Measurements from ENCODE around the gene SPEG. TPM values are rescaled to one million over a fixed set of nuclear protein-coding genes. Genes with fewer than 3 reads are reported as not detected.

SPEG gene
- total RNA-seq, 1 experiment from 2014 or later = 16.7 TPM

GRCh38 chr2:219473511-219473910, 38.9 kb downstream of the SPEG start:
- no peak for DNase-seq
- Mint-ChIP-seq H3K4me1 (ENCODE audit: low read depth, unreplicated experiment) (peaks cover 11% of the 10 kb centered on the region), H3K4me3 (ENCODE audit: low read depth, unreplicated experiment) (no peak overlapping the region), H3K9me3 (ENCODE audit: low read depth, unreplicated experiment) (no peaks in the 10 kb centered on the region), H3K36me3 (ENCODE audit: insufficient read depth, unreplicated experiment) (no peaks in the 10 kb centered on the region), H3K27me3 (ENCODE audit: unreplicated experiment) (no peaks in the 10 kb centered on the region), H3K27ac (ENCODE audit: unreplicated experiment) (no peak overlapping the region)
- intact Hi-C loops (cut with micrococcal nuclease; ENCODE audit: unreplicated experiment) = no loop called here
- CTCF ChIA-PET = interaction anchor here (0.6 kb wide), 1 partner anchor 48 kb away, joined by 3 read pairs; no protein-coding TSS in a partner anchor
- no TSS peak for BruUV-seq (replicated peaks)
- TF ChIP-seq CTCF (IDR thresholded peaks at IDR 0.05; ENCODE audit: unreplicated experiment) = no peak

GRCh38 chr2:219474285-219475060, 39.8 kb downstream of the SPEG start:
- intact Hi-C loops (cut with micrococcal nuclease; ENCODE audit: unreplicated experiment) = loop anchor here (5.0 kb wide), 1 partner anchor 48 kb away; no protein-coding TSS in a partner anchor
- no peak overlapping the region for H3K27ac Mint-ChIP-seq (ENCODE audit: unreplicated experiment)

GRCh38 chr2:219475278-219475677, 40.6 kb downstream of the SPEG start:
- intact Hi-C loops (cut with micrococcal nuclease; ENCODE audit: unreplicated experiment) = loop anchor here (5.0 kb wide), 1 partner anchor 47 kb away; no protein-coding TSS in a partner anchor
- BruUV-seq (replicated peaks) = no TSS peak
- Mint-ChIP-seq H3K4me1 (ENCODE audit: low read depth, unreplicated experiment) (peaks cover 24% of the 10 kb centered on the region), H3K27ac (ENCODE audit: unreplicated experiment) (no peak overlapping the region), H3K4me3 (ENCODE audit: low read depth, unreplicated experiment) (no peak overlapping the region), H3K36me3 (ENCODE audit: insufficient read depth, unreplicated experiment) (no peaks in the 10 kb centered on the region), H3K27me3 (ENCODE audit: unreplicated experiment) (no peaks in the 10 kb centered on the region), H3K9me3 (ENCODE audit: low read depth, unreplicated experiment) (no peaks in the 10 kb centered on the region)
- no peak for TF ChIP-seq CTCF (IDR thresholded peaks at IDR 0.05; ENCODE audit: unreplicated experiment)
- CTCF ChIA-PET = interaction anchor here (0.6 to 2.3 kb wide), 4 partner anchors 23 to 55 kb away, joined by 3 to 9 read pairs (median 4); partner anchors contain the start of gene GMPPA
- DNase-seq = no peak

More at GRCh38 chr2:219474285-219475060, 39.8 kb downstream of the SPEG start:
- CTCF ChIA-PET = interaction anchor here (0.6 to 0.7 kb wide), 2 partner anchors 47 to 55 kb away, joined by 3 read pairs; no protein-coding TSS in a partner anchor
- Mint-ChIP-seq H3K27me3 (ENCODE audit: unreplicated experiment) (no peaks in the 10 kb centered on the region), H3K4me1 (ENCODE audit: low read depth, unreplicated experiment) (peaks cover 21% of the 10 kb centered on the region), H3K4me3 (ENCODE audit: low read depth, unreplicated experiment) (no peak overlapping the region), H3K9me3 (ENCODE audit: low read depth, unreplicated experiment) (no peaks in the 10 kb centered on the region), H3K36me3 (ENCODE audit: insufficient read depth, unreplicated experiment) (no peaks in the 10 kb centered on the region)
- DNase-seq = no peak
- no TSS peak for BruUV-seq (replicated peaks)
- TF ChIP-seq CTCF (IDR thresholded peaks at IDR 0.05; ENCODE audit: unreplicated experiment) = no peak

GRCh38 chr2:219475697-219476651, 41.3 kb downstream of the SPEG start:
- H3K9me3 Mint-ChIP-seq (ENCODE audit: low read depth, unreplicated experiment) = no peaks in the 10 kb centered on the region
- H3K4me3 Mint-ChIP-seq (ENCODE audit: low read depth, unreplicated experiment) = peak overlapping the region; percentile 39
- peak; percentile 89 for DNase-seq
- H3K27me3 Mint-ChIP-seq (ENCODE audit: unreplicated experiment) = peaks cover 5% of the 10 kb centered on the region
- no peaks in the 10 kb centered on the region for H3K36me3 Mint-ChIP-seq (ENCODE audit: insufficient read depth, unreplicated experiment)
- peak; percentile 87 for TF ChIP-seq CTCF (IDR thresholded peaks at IDR 0.05; ENCODE audit: unreplicated experiment)
- intact Hi-C loops (cut with micrococcal nuclease; ENCODE audit: unreplicated experiment) = loop anchor here (5.0 kb wide), 1 partner anchor 46 kb away; no protein-coding TSS in a partner anchor
- H3K4me1 Mint-ChIP-seq (ENCODE audit: low read depth, unreplicated experiment) = peaks cover 24% of the 10 kb centered on the region
- H3K27ac Mint-ChIP-seq (ENCODE audit: unreplicated experiment) = no peak overlapping the region
- BruUV-seq (replicated peaks) = no TSS peak
- CTCF ChIA-PET = interaction anchor here (0.6 to 2.3 kb wide), 8 partner anchors 19 to 54 kb away, joined by 3 to 9 read pairs (median 4); partner anchors contain the start of gene GMPPA

Data from Calu3 (cell line).